ENCODE measurements around the gene ADAM12.

- TF ChIP-seq CTCF (conservative IDR thresholded peaks at IDR 0.05): no peak
- no peak for TF ChIP-seq EZH2 (IDR thresholded peaks at IDR 0.05; ENCODE audit: low read depth)
These were observed 11.3 kb downstream of the ADAM12 start for GRCh38 chr10:126376956-126377355.
